Stimulated activated CD8-positive, alpha-beta memory T cell treated with anti-CD3 and anti-CD28 coated beads, Interleukin-7, amount 100 ng/mL, for 4 hours (primary cell): ENCODE data around the gene ENTHD1.
"Not testable (repeated sequence)": the region's sequence is repeated elsewhere in the genome, so short reads cannot be mapped to it uniquely, and the experiment has no call there.

Experiments
- DNase-seq, 2 donors: peaks; one replicate each; pipeline ENCODE4 v3.0.0-alpha.2; 2020; ENCODE audit warnings: low read depth in 2 of 2

ENTHD1 gene

DNA sequence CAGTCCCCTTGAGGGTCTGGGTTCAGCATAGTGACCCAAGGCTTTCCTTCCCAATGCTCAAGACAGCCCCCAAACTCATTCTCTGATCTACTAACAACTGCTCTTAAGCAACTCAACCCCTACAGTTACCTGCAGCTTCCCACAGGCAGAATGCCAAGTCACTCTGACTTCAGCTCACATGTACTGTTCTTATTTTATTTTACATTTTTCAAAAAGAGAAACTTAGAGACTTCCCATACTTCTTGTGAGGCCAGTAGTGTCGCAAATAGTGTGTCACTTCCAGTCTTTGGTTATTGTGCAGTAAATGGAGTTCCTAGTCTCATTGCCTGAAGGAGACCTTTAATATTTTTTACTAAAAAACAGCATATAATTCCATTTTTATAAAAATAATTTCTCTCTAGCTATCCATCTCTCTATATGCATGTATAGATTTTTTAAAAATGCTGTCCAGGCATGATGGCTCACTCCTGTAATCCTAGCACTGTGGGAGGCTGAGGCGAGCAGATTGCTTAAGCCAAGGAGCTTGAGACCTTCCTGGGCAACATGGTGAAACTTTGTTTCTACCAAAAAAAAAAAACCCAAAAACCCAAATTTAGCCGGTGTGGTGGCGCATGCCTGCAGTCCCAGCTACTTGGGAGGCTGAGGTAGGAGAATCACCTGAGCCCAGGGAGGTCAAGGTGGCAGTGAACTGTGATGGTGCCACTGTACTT is 41.8 kb downstream of the ENTHD1 start:
- DNase-seq = no peak

DNA sequence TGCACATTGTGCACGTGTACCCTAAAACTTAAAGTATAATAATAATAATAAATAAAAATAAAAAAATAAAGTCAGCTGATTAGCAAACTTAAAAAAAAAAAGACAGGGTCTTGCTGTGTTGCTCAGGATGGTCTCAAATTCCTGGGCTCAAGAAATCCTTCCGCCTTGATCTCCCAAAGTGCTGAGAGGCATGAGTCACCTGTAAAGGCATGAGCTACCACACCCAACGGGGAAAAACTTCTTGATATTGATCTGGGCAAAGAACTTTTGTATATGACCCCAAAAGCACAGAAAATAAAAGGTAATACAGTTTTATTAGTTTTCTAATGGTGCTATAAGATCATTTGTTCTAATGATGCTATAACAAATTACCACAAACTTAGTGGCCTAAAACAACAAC is 46.1 kb downstream of the ENTHD1 start:
- DNase-seq = no peak

DNA sequence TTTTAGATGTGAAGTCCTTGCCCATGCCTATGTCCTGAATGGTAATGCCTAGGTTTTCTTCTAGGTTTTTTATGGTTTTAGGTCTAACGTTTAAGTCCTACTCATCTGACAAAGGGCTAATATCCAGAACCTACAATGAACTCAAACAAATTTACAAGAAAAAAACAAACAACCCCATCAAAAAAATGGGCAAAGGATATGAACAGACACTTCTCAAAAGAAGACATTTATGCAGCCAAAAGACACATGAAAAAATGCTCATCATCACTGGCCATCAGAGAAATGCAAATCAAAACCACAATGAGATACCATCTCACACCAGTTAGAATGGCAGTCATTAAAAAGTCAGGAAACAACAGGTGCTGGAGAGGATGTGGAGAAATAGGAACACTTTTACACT is 47.0 kb downstream of the ENTHD1 start:
- not testable (repeated sequence) for DNase-seq

DNA sequence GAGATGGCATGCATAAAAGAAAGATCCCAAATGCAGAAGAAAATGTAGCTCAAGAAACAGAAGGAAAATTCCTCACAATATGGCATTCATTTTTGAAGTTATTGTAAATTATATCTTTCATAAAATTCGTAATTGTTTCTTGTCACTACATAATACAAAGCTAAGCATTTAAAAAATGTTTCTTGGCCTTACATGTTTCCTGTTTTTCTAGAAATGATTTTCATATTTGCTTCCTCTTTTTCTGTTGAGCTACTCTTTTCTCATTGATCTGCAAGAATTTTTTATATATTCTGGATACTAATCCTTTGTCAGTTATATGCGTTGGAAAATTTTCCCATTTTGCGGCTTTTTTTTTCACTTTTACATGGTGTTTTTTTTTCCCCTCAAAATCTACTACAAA is 48.0 kb downstream of the ENTHD1 start:
- DNase-seq = no peak

DNA sequence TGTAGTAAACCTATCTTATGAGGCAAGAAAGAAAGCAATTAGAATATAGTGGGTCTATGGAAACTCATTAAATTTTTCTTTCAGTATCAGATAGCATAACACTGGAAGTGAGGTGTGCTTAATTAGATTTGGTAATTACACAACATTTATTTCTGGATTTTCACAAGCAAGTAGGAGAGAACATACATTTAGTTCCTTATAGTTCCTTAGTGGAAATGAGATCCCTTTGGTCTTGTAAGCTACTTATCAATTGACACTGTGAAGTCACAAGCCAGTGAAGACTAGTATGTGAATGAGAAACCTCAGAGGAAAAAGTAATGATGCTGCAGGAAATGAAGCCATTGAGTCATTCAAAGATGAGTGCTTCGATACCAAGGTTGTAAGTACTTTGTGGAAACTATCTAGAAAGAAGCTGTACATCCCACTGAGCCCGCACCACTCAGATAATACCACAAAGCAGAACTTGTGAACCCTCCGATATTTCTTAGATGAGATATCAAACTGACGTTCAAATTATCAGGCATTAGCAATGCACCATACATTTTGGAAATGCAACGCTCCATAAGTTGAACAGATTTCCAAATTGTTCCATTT is 53.5 kb downstream of the ENTHD1 start:
- DNase-seq = peak; percentile 1 to 28

DNA sequence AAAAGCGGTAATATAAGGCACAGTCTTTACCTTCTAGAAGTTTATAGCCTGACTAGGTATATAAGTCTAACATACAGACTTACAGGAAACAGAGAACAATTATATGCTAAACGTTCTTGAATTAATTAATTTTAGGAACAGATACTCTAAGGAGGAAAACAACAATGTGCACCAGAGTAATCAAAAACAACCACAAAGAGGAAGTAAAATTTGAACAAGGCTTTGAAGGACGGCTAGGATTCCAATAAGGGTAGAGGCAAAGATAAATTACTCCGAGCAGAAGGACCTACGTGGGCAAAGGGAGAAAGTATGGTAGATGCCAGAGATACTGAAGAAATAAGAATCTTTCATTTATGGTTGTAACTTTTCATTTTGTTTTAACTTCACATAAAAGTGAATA is 54.4 kb downstream of the ENTHD1 start:
- DNase-seq = no peak

DNA sequence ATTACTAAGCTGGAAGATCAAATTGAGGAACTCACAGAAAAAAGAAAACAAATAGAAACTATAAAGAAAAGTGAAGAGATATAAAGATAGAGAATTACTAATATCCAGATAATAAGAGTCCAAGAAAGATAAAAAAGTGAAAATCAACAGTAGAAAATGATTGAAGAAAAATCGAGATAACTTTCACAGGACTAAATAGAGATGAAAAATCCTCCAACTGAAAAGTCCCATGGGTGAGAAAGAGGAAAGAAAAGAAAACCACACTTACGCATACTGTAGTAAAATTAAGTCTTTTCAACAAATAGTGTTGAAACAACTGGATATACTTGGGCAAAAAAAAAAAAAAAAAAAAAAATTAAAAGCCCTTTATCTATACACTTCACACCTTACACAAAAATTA is 60.0 kb downstream of the ENTHD1 start:
- no peak for DNase-seq

DNA sequence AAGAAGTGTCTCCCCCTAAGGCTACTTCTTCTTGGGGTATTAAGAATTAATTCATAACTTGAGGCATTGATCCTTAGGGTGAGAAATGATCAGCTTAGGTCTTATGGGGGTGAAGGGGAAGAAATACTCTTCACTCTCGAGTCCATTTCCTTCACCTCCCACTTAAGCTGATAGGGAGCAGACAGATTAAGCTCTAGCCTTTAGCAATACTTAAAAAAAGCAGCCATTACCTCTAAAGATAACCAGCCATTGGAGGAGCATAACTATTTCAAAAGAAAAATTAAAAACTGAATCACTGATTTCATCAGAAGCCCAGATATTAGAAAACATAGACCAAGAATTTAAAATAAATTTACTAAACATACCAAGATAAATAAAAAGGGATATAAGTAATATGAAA is 60.5 kb downstream of the ENTHD1 start:
- DNase-seq = no peak

DNA sequence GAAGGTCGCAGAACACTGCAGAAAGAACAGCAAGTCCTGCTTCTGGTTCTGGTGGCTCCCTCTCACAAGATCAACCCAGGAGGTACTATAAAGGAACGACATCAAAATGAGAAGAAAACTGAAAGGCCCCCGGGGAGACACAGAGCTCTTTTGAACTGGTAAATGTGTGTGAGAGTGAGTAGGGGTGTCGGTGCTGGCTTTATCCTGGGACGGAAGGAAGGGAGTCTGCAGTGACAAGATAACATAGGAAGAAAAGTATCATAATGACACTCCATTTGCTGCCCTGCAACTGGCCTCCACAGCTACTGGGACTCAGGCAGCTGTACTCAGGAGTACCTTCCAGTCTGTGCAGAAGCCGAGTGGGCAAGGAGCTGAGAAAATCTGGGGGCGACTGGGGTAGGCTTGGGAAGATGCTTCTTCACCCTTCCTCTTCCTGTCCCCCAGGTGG is 60.9 kb downstream of the ENTHD1 start:
- no peak for DNase-seq

DNA sequence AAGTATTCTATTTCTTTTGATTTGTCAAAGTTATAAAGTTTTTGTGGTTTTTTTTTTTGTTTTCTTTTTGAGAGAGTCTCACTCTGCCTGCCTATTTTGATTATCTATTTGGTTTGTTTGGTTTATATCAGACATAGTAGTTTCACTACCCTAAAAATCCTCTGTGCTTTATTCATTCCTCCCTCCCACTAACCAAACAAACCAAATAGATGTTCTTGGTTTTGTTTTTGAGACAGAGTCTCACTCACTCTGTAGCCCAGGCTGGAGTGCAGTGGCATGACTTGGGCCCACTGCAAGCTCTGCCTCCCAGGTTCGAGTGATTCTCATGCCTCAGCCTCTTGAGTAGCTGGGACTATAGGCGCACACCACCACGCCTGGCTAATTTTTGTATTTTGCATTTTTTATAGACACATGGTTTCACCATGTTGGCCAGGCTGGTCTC is 67.9 kb downstream of the ENTHD1 start:
- no peak for DNase-seq

DNA sequence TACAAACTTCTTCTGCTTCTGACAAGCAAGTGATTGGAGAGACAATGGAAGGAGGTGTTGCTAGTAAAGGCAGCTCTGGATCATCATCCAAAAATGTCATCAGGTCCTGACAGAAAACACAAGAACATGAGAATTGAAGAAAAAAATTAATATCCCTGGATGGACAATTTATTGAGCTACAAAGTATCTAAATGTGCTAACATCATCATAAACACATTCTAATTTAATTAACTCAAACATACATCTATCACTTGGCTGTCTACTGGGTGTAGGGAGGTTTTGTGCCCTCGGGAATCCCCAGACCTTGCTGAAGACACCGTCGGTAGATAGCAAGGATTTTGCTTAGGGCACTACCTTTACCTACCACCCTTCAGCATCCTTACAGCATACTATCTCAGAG is 72.6 kb downstream of the ENTHD1 start:
- DNase-seq = no peak

DNA sequence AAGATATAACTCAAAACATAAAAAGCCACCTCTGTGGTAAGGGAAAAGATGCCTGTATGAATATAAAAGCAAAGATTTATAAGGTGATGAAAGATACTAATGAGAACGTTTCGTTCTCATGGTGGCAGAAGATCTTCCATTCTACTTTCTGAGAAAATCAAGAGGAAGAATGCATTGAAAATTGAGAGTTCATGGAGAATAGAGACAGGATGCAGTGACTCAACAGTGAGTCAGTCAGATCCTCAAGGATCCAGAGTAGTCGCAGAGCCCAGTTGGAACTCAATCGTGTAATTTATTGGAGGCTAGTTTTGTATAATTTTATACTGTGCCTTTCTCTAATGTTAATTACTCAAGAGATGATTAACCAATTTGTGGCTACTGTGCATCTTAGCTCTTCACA is 73.3 kb downstream of the ENTHD1 start:
- DNase-seq = no peak

DNA sequence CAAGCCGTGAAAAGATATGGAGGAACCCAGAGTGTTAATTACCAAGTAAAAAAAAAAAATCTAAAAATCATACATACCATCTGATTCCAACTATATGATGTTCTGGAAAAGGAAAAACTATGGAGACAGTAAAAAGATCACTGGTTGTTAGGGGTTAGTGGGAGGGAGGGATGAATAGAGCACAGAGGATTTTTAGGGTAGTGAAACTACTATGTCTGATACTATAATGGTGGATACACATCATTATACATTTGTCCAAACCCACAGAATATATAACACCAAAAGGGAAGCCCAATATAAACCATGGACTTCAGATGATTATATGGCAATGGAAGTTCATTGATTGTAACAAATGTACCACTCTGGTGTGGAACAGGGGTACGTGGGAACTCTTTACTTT is 74.1 kb downstream of the ENTHD1 start:
- DNase-seq = no peak

DNA sequence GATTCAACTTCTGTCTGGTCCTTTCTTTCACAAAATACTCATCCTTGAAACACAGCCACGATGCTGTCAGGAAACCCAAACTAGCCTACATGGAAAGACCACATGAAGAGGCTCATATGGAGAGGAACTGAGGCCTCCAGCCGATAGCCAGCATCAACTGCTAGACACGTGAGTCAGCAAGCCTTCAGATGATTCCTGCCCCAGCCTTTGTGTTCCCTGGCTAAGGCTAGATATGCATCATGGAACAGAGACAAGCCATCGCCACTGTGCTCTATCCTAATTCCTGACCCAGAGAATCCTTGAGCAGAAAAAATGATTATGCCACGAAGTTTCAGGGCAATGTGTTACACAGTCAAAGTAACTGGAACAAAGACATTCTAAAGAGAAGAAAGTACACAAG is 75.5 kb downstream of the ENTHD1 start:
- no peak for DNase-seq

DNA sequence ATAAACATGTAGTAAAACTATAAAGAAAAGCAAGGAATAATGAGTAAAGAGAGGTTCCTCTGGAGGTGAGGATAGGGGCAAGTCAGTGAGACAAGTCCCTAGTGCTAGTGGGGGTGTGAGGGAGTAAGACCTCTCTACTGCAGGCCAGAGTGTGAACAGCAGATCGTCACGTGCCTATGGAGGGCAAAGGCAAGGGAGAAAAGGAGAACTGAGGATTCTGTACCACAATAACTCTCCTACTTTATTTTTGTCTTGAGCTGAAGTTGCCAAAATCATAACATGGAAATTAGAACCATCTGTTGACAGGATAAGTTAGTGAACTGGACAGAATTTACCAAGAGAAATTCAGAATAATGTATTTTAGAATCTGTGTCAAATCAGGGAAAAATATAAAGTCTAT is 77.6 kb downstream of the ENTHD1 start:
- DNase-seq = no peak

DNA sequence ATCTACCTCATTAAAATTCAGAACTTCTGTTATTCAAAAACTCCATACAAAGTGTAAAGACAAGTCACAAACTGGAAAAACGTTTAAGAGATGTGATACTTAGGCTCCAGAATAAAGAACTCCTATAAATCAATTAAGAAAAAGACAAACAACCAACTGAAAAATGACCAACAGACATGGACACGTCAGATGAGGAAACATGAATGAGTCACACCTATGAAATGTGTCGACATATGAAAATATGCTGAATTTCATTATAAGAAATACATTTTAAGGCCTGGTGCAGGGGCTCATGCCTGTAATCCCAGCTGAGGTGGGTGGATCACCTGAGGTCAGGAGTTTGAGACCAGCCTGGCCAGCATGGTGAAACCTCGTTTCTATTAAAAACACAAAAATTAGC is 78.7 kb downstream of the ENTHD1 start:
- DNase-seq = no peak

DNA sequence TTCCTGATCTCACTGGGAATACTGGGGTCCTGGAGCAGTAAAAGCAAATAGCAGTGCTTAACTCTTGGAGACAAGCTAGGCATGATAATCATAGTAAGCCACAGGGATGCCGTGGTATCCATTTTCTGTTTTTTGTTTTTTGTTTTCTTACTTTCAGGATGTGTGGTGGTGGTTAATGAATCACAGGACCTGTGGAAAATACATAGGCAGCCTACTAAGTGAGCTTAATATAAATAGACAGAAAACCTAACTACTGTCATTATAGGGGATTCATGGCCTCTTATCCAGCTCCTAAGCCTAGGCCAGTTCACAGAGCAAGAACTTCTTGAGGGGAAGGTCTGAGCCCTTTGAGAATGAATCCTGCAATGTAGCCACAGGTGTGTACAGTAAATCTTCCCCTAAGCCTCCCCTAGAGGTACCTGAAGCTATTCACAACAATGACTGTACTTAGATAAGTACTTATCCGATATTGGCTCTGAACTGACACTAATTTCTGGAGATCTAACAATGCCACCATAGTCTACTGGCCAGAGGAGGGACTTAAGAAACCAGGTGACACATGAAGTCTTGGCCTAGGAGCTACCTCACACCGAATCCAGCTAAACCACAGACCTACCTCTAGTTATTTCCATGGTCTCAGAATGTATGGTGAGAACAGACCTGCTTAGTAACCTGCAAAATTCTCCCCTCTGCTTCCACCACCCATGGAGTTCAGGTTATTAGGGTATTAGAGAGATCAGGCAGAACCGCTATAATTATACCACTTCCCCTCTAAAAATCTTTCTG is 83.6 kb downstream of the ENTHD1 start:
- DNase-seq = no peak

DNA sequence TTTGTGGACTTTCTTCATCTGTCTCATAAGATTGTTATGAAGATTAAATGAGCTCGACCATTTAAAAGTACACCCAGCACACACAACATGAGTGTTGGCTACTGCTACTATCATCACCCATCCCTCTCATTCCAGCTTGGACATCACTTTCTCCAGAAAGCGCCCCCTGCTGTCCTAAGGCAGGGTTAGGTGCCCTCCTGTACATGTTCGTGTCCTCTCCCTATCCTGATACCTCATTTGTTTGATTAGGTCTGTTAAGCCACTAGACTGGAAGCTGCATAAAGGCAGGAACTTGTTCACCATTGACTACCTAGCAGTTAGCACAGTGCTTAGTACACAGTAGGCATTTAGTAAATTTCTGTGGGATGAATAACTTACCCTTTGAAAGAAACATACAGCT is 85.5 kb downstream of the ENTHD1 start:
- peak in 1 of 2 donors; percentile 10 for DNase-seq

DNA sequence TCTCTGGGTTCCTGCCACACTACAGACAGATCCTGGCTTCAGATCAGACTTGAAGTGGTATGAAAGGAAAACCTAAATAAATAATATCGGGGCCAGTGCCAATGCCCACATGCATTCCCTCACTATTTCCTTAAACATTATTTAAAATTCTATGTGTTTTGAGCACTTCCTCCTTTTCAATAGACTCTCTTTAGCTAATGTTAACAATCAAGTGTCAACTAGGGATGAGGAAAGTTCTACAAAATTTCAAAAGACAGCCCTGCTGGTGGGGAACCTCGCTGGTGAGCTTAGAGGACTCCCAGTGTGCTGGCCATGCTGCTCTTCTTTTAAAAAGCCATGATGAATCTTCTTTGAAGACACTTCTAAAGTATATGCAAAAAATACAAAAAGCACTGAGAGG is 87.5 kb downstream of the ENTHD1 start:
- DNase-seq = no peak

DNA sequence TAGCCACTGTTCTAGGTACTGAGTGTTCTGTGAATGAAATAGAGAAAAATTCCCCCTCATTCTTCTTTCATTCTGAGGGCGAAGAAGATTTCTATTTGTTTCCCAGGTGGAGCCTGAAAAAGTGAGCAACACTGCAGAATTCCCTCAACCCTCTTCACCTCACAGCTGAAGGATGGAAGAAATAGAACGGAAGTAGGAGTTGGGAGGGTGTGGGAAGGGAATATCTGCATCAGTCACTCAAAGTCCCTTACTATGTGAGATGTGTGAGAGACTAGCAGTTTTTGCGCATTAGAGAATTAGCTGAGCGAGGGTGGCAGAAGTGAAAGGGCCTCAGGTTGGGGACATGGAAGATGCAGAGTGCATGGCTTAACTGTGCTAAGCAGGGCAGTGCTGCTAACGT is 88.4 kb downstream of the ENTHD1 start:
- no peak for DNase-seq

DNA sequence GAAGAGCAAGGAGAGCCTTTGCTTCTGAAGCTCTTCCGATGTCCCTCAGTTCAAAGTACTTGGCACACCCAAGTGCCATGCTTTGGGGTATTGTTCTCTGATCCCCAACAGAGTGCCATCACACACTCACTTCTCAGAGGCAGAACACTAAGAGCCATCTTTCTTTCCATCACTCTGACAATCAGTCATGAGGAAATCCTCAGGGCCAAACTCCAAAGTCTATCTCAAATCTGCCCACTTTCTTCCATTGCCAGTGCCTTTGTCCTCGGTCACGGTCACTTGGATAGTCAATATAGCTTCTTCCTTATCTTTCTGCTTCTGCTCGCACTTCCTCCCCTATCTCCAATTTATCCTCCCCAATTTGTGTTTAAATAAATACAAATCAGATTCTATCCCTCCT is 90.9 kb downstream of the ENTHD1 start:
- DNase-seq = no peak

DNA sequence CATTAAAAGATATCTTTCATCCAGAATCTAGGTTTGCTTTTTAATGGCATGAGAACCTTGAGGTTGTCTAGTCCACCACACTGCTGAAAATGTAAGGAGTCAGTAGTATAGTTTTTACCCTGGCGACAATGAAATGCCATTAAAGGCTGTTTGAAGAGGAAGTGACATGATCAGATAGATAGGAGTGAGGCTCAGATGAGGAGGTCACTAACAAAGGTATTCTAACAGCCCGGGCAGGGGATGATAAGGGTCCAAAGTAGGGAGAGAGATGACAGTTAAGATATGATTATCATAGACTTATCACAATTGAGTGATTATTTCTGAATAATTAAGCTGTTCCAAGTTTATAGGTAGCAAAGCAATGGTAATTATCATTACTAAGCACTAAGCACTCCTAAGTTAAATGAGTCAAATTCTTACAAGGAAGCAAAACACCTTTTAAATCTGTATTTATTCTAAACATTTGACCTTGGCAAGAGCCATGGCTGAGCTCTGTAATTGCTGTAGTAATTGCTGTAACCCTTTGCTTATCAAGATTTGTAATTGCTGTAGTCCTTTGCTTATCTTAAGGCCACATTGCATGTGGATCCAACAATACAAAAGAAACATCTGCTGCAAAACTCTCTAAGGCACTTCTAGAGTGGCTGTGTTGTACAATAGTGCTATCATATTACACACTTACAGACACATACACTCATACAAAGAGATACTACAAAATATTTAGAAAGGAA is 92.6 kb downstream of the ENTHD1 start:
- no peak for DNase-seq
